ENCODE data around the gene SNRNP40. TPM values are rescaled to one million over a fixed set of nuclear protein-coding genes. Genes with fewer than 3 reads are reported as not detected.

The SNRNP40 gene
- total and polyA plus RNA-seq, 2 of the 13 experiments (the other 11 are each of a cell fraction or from before 2014, with no cell fraction given) = 51.0 to 147 TPM

DNA sequence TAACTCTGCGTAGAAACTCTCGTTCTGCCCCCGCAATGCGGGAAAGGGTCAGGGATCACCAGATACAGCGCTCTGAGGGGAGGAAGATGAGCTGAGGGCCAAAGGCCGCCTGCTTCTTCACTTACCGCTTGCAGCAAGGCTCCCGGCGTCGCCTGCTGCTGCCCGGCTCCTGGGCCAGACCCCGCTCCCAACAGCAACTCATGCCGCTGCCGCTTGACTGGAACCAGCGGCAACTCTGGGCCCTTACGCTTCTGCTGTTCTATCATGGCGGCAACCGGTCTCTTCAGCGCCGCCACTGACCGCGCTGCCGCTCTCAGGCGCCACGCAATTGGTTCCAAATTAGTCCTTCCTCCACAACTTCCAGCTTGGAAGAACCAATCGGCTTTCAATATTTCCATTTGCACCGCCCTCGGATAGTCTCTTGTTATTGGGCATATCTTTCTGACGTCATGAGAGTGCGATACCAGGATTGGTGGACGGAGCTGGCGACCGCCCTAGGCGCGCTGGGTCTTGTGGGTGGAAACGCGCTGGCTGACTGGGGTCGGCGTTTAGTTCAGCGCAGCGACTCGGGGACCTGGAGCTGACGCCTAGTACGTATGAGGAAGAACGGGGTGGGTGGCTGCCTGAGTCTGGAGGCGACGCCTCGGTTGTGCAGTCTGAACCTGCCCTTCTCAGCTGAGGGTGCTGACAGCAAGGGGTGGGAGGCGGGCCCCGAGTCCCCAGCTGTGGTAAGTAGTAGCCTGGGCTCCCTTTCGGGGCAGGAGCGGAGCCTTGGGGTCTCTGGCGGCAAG is at the start of gene SNRNP40, which contains the start of gene ZCCHC17 (continued):
- TF ChIP-seq ZNF235 (CRISPR knock-in tag; IDR thresholded peaks at IDR 0.05; ENCODE audit: borderline replicate concordance) (no peak; the same call in 1 of the 2 replicates), ZHX1 (CRISPR knock-in tag; IDR thresholded peaks at IDR 0.05; ENCODE audit: low read depth) (no peak; the same call in 1 of the 2 replicates), ZBTB34 (CRISPR knock-in tag; IDR thresholded peaks at IDR 0.05) (no peak; the same call in 1 of the 2 replicates), HOXA9 (CRISPR knock-in tag; IDR thresholded peaks at IDR 0.05; ENCODE audit: borderline replicate concordance) (no peak), KDM2A (CRISPR knock-in tag; IDR thresholded peaks at IDR 0.05; ENCODE audit: borderline replicate concordance, low read depth) (peak; percentile 66), CREB3 (CRISPR knock-in tag; IDR thresholded peaks at IDR 0.05) (no peak), ZNF644 (CRISPR knock-in tag; IDR thresholded peaks at IDR 0.05; ENCODE audit: low read depth) (peak; percentile 42; the same call in 1 of the 2 replicates), XRCC5 (optimal IDR thresholded peaks at IDR 0.05; ENCODE audit: low read length) (peak; percentile 61), ZNF484 (CRISPR knock-in tag; IDR thresholded peaks at IDR 0.05; ENCODE audit: borderline replicate concordance, low read depth) (no peak), NFATC3 (CRISPR knock-in tag; IDR thresholded peaks at IDR 0.05) (0 out of 2 replicates have a peak, but pooled peaks have one; percentile 29), LRRFIP1 (CRISPR knock-in tag; conservative IDR thresholded peaks at IDR 0.05) (no peak), ZBTB38 (CRISPR knock-in tag; IDR thresholded peaks at IDR 0.05) (no peak), SMYD3 (CRISPR knock-in tag; IDR thresholded peaks at IDR 0.05) (no peak), ZNF562 (CRISPR knock-in tag; IDR thresholded peaks at IDR 0.05; ENCODE audit: borderline replicate concordance) (no peak), HOXD1 (CRISPR knock-in tag; IDR thresholded peaks at IDR 0.05) (peak; percentile 10; the same call in 1 of the 2 replicates), ZNF674 (CRISPR knock-in tag; IDR thresholded peaks at IDR 0.05; ENCODE audit: low read depth) (no peak), ZNF451 (CRISPR knock-in tag; IDR thresholded peaks at IDR 0.05) (no peak), SOX6 (IDR thresholded peaks at IDR 0.05) (no peak), SOX6 (CRISPR knock-in tag; IDR thresholded peaks at IDR 0.05) (no peak), ZBTB21 (CRISPR knock-in tag; IDR thresholded peaks at IDR 0.05) (no peak; the same call in 1 of the 2 replicates), AGO1 (IDR thresholded peaks at IDR 0.05; ENCODE audit: low read depth, low read length, poor library complexity, severe bottlenecking) (peak; percentile 20), TBX3 (IDR thresholded peaks at IDR 0.05; ENCODE audit: borderline replicate concordance) (no peak)

Measured in HepG2 (cell line).